Skeletal muscle satellite cell (primary cell): ENCODE measurements around the gene SPRN.
"Not testable (repeated sequence)": the region's sequence is repeated elsewhere in the genome, so short reads cannot be mapped to it uniquely, and the experiment has no call there.

Experiments used
- H3K27me3 ChIP-seq: 2 replicates; pipeline ENCODE4 v1.7.0; 2013; ENCODE audit warnings: low read length; ENCODE audit not compliant: control insufficient read depth, insufficient read depth
- H3K36me3 ChIP-seq: 2 replicates; pipeline ENCODE4 v1.7.0; 2013; ENCODE audit warnings: mild to moderate bottlenecking, control low read depth, low read length; ENCODE audit not compliant: insufficient read depth
- H3K4me1 ChIP-seq: 2 replicates; pipeline ENCODE4 v1.7.0; 2013; ENCODE audit warnings: low read length; ENCODE audit not compliant: control insufficient read depth, insufficient read depth
- H3K4me2 ChIP-seq: 2 replicates; pipeline ENCODE4 v1.7.0; 2013; ENCODE audit warnings: mild to moderate bottlenecking, low read length
- H3K4me3 ChIP-seq: 2 replicates; pipeline ENCODE4 v1.7.0; 2013; ENCODE audit warnings: low read length
- H3K9ac ChIP-seq: 2 replicates; pipeline ENCODE4 v1.7.0; 2013; ENCODE audit warnings: mild to moderate bottlenecking, low read depth, low read length, moderate library complexity
- H3K9me3 ChIP-seq: replicated peaks from 2 replicates; pipeline ENCODE4 v1.7.0; 2013; ENCODE audit warnings: mild to moderate bottlenecking, control low read depth, low read length

SPRN gene

GRCh38 chr10:133396035-133396624 lies 28.3 kb downstream of the SPRN start:
- peaks cover 10% of the 10 kb centered on the region for H3K4me1 ChIP-seq
- H3K9me3 ChIP-seq, result no peaks in the 10 kb centered on the region
- H3K27me3 ChIP-seq, result no peaks in the 10 kb centered on the region
- H3K4me2 ChIP-seq, result peak overlapping the region; percentile 80
- H3K9ac ChIP-seq, result no peak overlapping the region
- H3K36me3 ChIP-seq, result peaks cover 35% of the 10 kb centered on the region
- H3K4me3 ChIP-seq, result no peak overlapping the region

DNA sequence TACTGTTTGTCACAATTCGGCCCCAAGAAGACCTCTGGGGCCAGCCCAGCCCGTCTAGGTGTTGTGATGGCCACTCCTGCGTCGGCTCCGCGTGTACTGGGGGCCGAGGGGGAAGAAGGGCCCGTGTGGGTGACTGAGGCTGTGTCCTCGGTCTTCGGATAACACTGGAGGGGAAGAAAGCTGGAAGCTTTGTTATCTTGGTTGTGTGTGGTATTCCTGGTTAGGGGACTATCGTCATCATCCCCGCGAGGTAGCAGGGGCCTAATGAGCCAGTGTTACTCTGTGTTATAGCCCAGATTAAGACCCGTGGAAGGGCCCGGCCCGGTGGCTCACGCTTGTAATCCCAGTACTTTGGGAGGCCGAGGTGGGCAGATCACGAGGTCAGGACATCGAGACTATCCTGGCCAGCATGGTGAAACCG lies 29.6 kb downstream of the SPRN start:
- Histone ChIP-seq H3K4me2 (peak overlapping the region; percentile 80), H3K36me3 (peaks cover 27% of the 10 kb centered on the region), H3K27me3 (no peaks in the 10 kb centered on the region), H3K4me1 (peaks cover 10% of the 10 kb centered on the region), H3K9me3 (no peaks in the 10 kb centered on the region), H3K4me3 (peak overlapping the region; percentile 99), H3K9ac (peak overlapping the region; percentile 97)

DNA sequence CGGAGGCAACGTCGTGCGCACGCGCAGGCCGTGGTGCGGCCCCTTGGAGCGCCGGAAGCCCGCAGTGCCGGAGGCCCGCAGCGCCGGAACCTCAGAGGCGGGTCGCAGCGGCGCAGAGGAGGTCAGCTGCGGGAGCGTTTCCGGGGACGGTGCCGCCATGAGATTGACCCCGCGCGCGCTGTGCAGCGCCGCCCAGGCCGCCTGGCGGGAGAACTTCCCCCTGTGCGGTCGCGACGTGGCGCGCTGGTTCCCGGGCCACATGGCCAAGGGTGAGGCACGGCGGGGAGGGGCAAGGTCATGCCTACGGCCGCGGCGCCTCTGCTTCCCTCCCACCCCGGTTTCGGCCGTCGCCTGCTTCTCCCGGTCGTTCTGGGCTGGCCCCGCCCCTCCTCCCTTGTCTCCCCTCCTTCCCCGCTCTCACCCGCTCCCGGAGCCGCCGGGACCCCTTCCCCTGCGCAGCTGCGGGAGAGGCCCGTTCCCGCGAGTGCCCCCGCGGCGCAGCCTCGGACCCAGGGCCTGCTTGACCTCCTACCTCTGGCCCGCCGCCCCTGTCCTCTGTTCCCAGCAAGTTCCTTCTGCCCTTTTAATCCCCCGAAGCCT lies 30.3 kb downstream of the SPRN start, which contains the start of gene MTG1:
Gene MTG1, plus strand, starts transcription at position 94 of the 600 bp plus-strand sequence. Its CDS starts 64 bp downstream, at position 158.
- no peaks in the 10 kb centered on the region for H3K9me3 ChIP-seq
- H3K36me3 ChIP-seq, result peaks cover 22% of the 10 kb centered on the region
- peaks cover 10% of the 10 kb centered on the region for H3K4me1 ChIP-seq
- peak within 1 kb of the TSS; percentile 99 for H3K4me3 ChIP-seq
- peak within 1 kb of the TSS; percentile 97 for H3K9ac ChIP-seq
- H3K27me3 ChIP-seq, result no peaks in the 10 kb centered on the region
- peak within 1 kb of the TSS; percentile 80 for H3K4me2 ChIP-seq

DNA sequence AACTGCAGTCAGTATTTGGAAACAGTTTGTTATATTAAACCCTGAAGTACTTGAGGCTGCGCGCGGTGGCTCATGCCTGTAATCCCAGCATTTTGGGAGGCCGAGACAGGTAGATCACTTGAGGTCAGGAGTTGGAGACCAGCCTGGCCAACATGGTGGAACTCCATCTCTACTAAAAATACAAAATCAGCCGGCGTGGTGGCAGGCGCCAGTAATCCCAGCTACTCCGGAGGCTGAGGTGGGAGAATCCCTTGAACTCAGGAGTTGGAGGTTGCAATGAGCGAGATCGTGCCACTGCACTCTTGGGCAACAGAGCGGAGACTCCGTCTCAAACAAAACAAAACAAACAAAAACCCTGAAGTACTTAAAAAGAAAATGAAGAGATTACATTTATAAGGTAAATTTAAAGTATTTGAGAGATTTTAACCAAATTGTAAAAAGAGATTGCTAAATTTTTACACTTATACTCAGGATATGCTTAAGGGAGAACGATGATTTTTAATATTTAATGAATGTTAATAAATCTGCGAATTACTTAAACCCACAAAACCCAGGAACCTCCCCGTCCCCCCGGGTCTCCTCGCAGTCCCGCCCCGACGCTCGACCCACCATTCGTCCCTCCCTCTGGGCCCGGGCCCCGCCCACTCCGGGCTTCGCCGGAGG lies 30.9 kb downstream of the SPRN start:
- Histone ChIP-seq H3K27me3 (no peaks in the 10 kb centered on the region), H3K9ac (peak overlapping the region; percentile 97), H3K36me3 (peaks cover 16% of the 10 kb centered on the region), H3K4me3 (peak overlapping the region; percentile 99), H3K4me2 (peak overlapping the region; percentile 80), H3K9me3 (no peaks in the 10 kb centered on the region), H3K4me1 (peaks cover 10% of the 10 kb centered on the region)

DNA sequence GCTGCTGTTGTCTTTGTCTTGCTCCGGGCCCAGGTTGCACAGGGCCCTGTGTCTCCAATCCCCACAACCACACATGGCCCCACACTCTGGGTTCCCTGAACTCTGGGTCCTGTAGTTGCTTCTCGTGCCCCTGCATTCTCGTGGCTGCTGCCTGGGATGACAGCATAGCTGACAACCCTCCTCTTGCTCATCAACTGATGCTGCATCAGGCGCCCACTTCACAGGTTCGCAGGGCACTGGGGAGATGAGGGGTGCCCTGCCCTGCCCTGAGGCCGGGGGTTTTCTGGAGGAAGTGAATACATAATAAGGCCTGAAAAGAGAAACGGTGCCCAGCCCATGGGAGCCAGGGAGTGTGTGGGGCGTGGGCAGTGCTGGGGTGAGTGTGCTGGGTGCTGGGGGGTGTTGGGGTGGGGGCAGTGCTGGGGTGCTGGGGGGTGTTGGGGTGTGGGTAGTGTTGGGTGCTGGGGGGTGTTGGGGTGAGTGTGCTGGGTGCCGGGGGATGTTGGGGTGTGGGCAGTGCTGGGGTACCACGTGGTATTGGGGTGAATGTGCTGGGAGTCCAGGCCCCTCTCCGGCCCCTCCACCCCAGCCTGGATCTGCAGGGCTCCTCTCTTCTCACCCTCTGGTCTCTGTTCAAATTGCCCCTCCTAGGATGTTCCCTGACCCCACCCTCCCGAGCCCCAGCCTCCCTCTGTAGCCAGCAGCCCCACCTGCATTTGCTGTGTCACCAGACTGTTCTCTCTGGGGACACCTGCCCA lies 32.5 kb downstream of the SPRN start:
- no peaks in the 10 kb centered on the region for H3K9me3 ChIP-seq
- no peak overlapping the region for H3K9ac ChIP-seq
- no peak overlapping the region for H3K4me3 ChIP-seq
- H3K27me3 ChIP-seq, result no peaks in the 10 kb centered on the region
- peaks cover 4% of the 10 kb centered on the region for H3K36me3 ChIP-seq
- peaks cover 10% of the 10 kb centered on the region for H3K4me1 ChIP-seq
- no peak overlapping the region for H3K4me2 ChIP-seq

DNA sequence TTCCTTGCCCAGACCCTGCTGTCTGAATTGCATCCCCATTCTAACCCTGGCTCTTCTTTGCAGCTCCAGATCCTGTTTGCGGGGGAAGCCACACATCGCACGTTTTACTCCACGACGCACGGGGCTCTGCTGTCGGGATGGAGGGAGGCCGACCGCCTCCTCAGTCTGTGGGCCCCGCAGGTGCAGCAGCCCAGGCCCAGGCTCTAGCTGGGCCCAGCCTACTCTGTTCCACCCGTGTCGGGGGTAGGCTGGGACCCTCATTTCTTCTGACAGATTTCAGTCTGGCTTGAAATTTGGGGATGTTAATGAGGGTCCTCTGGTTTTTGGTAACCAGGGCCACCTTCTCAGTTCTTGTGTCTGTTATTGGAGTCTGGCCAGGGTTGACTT lies 33.2 kb downstream of the SPRN start:
- Histone ChIP-seq H3K36me3 (peaks cover 2% of the 10 kb centered on the region), H3K4me3 (no peak overlapping the region), H3K9me3 (no peaks in the 10 kb centered on the region), H3K9ac (no peak overlapping the region), H3K27me3 (no peaks in the 10 kb centered on the region), H3K4me1 (peaks cover 10% of the 10 kb centered on the region), H3K4me2 (no peak overlapping the region)

DNA sequence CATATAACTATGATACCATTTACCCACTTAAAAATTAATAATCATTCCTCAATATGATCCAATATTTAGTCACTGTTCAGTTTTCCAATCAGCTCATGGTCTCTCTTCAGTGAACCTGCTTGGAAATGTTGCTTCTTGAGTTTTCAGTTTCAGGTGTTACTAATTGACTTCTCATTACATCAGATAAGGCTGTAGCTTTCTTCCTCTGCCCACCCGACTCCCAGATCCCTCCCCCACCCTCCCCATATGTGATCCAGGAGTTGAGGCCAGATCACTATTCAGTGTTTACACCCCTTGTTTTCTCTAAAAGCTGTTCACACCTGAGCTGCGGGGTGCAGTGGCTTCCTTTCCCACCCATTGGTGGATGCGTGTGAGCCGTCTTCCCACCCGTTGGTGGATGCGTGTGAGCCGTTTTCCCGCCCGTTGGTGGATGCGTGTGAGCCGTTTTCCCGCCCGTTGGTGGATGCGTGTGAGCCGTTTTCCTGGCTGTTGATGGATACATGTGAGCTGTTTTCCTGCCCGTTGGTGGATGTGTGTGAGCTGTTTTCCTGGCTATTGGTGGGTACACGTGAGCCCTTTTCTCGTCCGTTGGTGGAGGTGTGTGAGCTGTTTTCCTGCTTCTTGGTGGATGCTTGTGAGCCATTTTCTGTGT lies 33.7 kb downstream of the SPRN start:
- Histone ChIP-seq H3K9ac (no peak overlapping the region), H3K27me3 (no peaks in the 10 kb centered on the region), H3K4me1 (peaks cover 8% of the 10 kb centered on the region), H3K4me3 (no peak overlapping the region), H3K9me3 (no peaks in the 10 kb centered on the region), H3K4me2 (no peak overlapping the region), H3K36me3 (peaks cover 2% of the 10 kb centered on the region)

GRCh38 chr10:133388973-133389818 lies 35.2 kb downstream of the SPRN start:
- peaks cover 2% of the 10 kb centered on the region for H3K4me1 ChIP-seq
- H3K9ac ChIP-seq, result no peak overlapping the region
- H3K27me3 ChIP-seq, result no peaks in the 10 kb centered on the region
- no peaks in the 10 kb centered on the region for H3K9me3 ChIP-seq
- H3K4me3 ChIP-seq, result no peak overlapping the region
- no peak overlapping the region for H3K4me2 ChIP-seq
- peaks cover 2% of the 10 kb centered on the region for H3K36me3 ChIP-seq

- no peak overlapping the region for H3K9ac ChIP-seq
- H3K4me3 ChIP-seq, result no peak overlapping the region
- no peaks in the 10 kb centered on the region for H3K4me1 ChIP-seq
- no peaks in the 10 kb centered on the region for H3K27me3 ChIP-seq
- H3K4me2 ChIP-seq, result no peak overlapping the region
- no peaks in the 10 kb centered on the region for H3K9me3 ChIP-seq
- H3K36me3 ChIP-seq, result peaks cover 2% of the 10 kb centered on the region
Measured at GRCh38 chr10:133388236-133388972, 36.0 kb downstream of the SPRN start.

- H3K9ac ChIP-seq, H3K27me3 ChIP-seq, H3K9me3 ChIP-seq, H3K4me2 ChIP-seq, H3K36me3 ChIP-seq, H3K4me3 ChIP-seq, H3K4me1 ChIP-seq: not testable (repeated sequence)
Measured at GRCh38 chr10:133386951-133387350, 37.5 kb downstream of the SPRN start.
